Measurements from ENCODE around the gene RNU6-9.

Gene RNU6-9

DNA sequence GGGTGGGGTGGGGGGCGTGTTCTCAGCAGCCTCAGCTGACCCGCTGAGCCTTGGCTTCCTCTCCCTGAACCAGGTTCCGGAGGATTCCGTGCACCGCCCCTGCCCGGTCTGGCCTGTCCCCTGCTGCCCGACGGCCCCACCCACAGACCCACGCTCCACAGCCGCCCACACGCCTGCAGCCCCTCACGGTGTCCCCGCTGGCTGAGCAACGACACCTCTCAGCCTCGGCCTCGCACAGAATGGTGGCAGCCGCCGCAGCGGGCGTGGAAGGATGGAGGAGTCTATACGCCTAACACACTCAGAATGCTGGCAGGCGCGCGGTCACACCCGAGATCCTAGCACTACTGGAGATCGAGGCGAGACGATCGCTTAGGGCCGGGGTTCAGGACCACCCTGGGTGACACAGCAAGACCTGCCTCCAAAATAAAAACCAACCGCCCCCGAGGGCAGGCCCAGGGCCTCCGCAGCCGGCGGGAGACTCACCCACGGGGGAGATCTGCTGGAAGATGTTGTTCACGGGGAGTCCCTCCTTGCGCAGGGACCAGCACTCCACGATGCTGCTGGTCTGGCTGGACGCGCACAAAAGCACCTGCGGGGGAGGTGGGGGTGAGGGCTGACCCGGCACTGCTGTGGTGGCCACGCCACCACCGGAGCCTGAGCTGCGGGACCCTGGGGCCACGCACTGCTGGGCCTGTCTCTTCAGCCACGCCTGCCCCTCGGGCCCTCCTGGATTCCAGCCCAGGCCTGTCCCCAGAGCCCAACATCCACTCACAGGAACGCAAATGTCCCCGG lies 8.7 kb upstream of the RNU6-9 start:
- H3K9me3 ChIP-seq (ENCODE audit: control insufficient read depth, insufficient read depth, low read depth, low read length) = no peaks in the 10 kb centered on the region
- ChIA-PET CTCF (no interaction called here), POLR2A (no interaction called here)
- peak; percentile 14; the same call in 1 of the 2 replicates for TF ChIP-seq ZFHX2 (tag by site-specific recombination; conservative IDR thresholded peaks at IDR 0.05)
- TF ChIP-seq, protein P1, sequence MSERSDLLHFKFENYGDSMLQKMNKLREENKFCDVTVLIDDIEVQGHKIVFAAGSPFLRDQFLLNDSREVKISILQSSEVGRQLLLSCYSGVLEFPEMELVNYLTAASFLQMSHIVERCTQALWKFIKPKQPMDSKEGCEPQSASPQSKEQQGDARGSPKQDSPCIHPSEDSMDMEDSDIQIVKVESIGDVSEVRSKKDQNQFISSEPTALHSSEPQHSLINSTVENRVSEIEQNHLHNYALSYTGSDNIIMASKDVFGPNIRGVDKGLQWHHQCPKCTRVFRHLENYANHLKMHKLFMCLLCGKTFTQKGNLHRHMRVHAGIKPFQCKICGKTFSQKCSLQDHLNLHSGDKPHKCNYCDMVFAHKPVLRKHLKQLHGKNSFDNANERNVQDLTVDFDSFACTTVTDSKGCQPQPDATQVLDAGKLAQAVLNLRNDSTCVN (tag by site-specific recombination; optimal IDR thresholded peaks at IDR 0.05) = no peak
- no peaks in the 10 kb centered on the region for H3K4me1 ChIP-seq (ENCODE audit: control insufficient read depth, insufficient read depth, low read length)
- H3K27ac ChIP-seq (ENCODE audit: extremely low read depth, low read depth, low read length) = no peak overlapping the region
- no peak overlapping the region for H3K4me3 ChIP-seq (ENCODE audit: low read depth, low read length)
- H3K36me3 ChIP-seq (ENCODE audit: control insufficient read depth in 2 of 2, insufficient read depth in 1 of 2, low read length in 2 of 2) = peaks cover 4 to 79% of the 10 kb centered on the region in 2 experiments; a peak in 2 of 3 replicates

DNA sequence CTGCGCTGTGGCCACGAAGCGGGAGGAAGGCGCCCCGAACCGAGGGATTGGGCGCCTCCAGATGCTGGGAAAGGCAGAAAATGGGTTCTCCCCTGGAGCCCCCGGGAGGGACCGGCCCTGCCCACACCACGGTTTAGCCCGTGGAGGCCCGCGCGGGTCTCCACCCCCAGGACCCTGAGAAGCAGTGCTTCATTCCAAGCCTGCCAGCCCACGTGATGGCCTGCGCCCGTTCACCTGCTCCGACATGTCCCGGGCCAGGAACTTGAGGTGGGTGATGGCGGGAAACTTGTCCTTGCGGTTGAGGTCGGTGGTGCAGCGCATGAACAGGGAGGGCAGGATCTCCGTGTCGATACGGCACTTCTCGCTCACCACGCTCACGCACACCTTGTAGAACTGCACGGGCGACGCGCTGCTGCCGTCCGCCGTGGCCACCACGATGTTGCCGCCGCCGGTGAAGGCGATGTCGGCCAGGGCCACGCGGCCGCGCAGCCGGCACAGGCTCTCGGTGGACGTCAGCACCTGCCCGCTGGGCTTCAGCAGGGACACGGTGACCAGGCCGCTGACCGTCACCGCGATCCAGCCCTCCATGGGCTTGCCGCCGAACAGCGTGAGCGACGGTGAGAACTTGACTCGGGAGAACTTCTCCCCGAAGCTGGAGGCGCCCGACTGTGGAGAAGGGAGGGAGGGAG lies 7.6 kb upstream of the RNU6-9 start:
- no peak overlapping the region for H3K27ac ChIP-seq (ENCODE audit: extremely low read depth, low read depth, low read length)
- H3K4me1 ChIP-seq (ENCODE audit: control insufficient read depth, insufficient read depth, low read length) = no peaks in the 10 kb centered on the region
- ChIA-PET CTCF (no interaction called here), POLR2A (no interaction called here)
- H3K9me3 ChIP-seq (ENCODE audit: control insufficient read depth, insufficient read depth, low read depth, low read length) = no peaks in the 10 kb centered on the region
- H3K4me3 ChIP-seq (ENCODE audit: low read depth, low read length) = no peak overlapping the region
- peaks cover 4 to 87% of the 10 kb centered on the region in 2 experiments; a peak in 2 of 3 replicates for H3K36me3 ChIP-seq (ENCODE audit: control insufficient read depth in 2 of 2, insufficient read depth in 1 of 2, low read length in 2 of 2)
- TF ChIP-seq ZNF610 (tag by site-specific recombination; IDR thresholded peaks at IDR 0.05; ENCODE audit: borderline replicate concordance) (no peak), ZFP41 (tag by site-specific recombination; IDR thresholded peaks at IDR 0.05; ENCODE audit: borderline replicate concordance) (no peak), ZNF133 (tag by site-specific recombination; IDR thresholded peaks at IDR 0.05) (no peak), ZNF777 (tag by site-specific recombination; IDR thresholded peaks at IDR 0.05; ENCODE audit: borderline replicate concordance) (no peak), ZNF354C (tag by site-specific recombination; IDR thresholded peaks at IDR 0.05; ENCODE audit: borderline replicate concordance, low read depth) (no peak), ZNF138 (tag by site-specific recombination; IDR thresholded peaks at IDR 0.05; ENCODE audit: borderline replicate concordance) (no peak), KLF7 (tag by site-specific recombination; IDR thresholded peaks at IDR 0.05; ENCODE audit: borderline replicate concordance) (no peak), ZNF558 (tag by site-specific recombination; IDR thresholded peaks at IDR 0.05) (no peak), ZNF221 (tag by site-specific recombination; IDR thresholded peaks at IDR 0.05; ENCODE audit: borderline replicate concordance) (no peak)
- TF ChIP-seq, protein P2, sequence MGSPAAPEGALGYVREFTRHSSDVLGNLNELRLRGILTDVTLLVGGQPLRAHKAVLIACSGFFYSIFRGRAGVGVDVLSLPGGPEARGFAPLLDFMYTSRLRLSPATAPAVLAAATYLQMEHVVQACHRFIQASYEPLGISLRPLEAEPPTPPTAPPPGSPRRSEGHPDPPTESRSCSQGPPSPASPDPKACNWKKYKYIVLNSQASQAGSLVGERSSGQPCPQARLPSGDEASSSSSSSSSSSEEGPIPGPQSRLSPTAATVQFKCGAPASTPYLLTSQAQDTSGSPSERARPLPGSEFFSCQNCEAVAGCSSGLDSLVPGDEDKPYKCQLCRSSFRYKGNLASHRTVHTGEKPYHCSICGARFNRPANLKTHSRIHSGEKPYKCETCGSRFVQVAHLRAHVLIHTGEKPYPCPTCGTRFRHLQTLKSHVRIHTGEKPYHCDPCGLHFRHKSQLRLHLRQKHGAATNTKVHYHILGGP (tag by site-specific recombination; IDR thresholded peaks at IDR 0.05) = no peak
- TF ChIP-seq, protein P3, sequence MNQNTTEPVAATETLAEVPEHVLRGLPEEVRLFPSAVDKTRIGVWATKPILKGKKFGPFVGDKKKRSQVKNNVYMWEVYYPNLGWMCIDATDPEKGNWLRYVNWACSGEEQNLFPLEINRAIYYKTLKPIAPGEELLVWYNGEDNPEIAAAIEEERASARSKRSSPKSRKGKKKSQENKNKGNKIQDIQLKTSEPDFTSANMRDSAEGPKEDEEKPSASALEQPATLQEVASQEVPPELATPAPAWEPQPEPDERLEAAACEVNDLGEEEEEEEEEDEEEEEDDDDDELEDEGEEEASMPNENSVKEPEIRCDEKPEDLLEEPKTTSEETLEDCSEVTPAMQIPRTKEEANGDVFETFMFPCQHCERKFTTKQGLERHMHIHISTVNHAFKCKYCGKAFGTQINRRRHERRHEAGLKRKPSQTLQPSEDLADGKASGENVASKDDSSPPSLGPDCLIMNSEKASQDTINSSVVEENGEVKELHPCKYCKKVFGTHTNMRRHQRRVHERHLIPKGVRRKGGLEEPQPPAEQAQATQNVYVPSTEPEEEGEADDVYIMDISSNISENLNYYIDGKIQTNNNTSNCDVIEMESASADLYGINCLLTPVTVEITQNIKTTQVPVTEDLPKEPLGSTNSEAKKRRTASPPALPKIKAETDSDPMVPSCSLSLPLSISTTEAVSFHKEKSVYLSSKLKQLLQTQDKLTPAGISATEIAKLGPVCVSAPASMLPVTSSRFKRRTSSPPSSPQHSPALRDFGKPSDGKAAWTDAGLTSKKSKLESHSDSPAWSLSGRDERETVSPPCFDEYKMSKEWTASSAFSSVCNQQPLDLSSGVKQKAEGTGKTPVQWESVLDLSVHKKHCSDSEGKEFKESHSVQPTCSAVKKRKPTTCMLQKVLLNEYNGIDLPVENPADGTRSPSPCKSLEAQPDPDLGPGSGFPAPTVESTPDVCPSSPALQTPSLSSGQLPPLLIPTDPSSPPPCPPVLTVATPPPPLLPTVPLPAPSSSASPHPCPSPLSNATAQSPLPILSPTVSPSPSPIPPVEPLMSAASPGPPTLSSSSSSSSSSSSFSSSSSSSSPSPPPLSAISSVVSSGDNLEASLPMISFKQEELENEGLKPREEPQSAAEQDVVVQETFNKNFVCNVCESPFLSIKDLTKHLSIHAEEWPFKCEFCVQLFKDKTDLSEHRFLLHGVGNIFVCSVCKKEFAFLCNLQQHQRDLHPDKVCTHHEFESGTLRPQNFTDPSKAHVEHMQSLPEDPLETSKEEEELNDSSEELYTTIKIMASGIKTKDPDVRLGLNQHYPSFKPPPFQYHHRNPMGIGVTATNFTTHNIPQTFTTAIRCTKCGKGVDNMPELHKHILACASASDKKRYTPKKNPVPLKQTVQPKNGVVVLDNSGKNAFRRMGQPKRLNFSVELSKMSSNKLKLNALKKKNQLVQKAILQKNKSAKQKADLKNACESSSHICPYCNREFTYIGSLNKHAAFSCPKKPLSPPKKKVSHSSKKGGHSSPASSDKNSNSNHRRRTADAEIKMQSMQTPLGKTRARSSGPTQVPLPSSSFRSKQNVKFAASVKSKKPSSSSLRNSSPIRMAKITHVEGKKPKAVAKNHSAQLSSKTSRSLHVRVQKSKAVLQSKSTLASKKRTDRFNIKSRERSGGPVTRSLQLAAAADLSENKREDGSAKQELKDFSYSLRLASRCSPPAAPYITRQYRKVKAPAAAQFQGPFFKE (tag by site-specific recombination; IDR thresholded peaks at IDR 0.05; ENCODE audit: borderline replicate concordance) = no peak
- TF ChIP-seq, protein P4, sequence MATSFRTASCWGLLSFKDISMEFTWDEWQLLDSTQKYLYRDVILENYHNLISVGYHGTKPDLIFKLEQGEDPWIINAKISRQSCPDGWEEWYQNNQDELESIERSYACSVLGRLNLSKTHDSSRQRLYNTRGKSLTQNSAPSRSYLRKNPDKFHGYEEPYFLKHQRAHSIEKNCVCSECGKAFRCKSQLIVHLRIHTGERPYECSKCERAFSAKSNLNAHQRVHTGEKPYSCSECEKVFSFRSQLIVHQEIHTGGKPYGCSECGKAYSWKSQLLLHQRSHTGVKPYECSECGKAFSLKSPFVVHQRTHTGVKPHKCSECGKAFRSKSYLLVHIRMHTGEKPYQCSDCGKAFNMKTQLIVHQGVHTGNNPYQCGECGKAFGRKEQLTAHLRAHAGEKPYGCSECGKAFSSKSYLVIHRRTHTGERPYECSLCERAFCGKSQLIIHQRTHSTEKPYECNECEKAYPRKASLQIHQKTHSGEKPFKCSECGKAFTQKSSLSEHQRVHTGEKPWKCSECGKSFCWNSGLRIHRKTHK (tag by site-specific recombination; IDR thresholded peaks at IDR 0.05) = no peak
- TF ChIP-seq, protein P5, sequence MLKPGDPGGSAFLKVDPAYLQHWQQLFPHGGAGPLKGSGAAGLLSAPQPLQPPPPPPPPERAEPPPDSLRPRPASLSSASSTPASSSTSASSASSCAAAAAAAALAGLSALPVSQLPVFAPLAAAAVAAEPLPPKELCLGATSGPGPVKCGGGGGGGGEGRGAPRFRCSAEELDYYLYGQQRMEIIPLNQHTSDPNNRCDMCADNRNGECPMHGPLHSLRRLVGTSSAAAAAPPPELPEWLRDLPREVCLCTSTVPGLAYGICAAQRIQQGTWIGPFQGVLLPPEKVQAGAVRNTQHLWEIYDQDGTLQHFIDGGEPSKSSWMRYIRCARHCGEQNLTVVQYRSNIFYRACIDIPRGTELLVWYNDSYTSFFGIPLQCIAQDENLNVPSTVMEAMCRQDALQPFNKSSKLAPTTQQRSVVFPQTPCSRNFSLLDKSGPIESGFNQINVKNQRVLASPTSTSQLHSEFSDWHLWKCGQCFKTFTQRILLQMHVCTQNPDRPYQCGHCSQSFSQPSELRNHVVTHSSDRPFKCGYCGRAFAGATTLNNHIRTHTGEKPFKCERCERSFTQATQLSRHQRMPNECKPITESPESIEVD (tag by site-specific recombination; IDR thresholded peaks at IDR 0.05) = no peak
- TF ChIP-seq, protein P6, sequence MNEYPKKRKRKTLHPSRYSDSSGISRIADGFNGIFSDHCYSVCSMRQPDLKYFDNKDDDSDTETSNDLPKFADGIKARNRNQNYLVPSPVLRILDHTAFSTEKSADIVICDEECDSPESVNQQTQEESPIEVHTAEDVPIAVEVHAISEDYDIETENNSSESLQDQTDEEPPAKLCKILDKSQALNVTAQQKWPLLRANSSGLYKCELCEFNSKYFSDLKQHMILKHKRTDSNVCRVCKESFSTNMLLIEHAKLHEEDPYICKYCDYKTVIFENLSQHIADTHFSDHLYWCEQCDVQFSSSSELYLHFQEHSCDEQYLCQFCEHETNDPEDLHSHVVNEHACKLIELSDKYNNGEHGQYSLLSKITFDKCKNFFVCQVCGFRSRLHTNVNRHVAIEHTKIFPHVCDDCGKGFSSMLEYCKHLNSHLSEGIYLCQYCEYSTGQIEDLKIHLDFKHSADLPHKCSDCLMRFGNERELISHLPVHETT (tag by site-specific recombination; IDR thresholded peaks at IDR 0.05) = no peak
